ENCODE data around the gene OPN3.

DNA sequence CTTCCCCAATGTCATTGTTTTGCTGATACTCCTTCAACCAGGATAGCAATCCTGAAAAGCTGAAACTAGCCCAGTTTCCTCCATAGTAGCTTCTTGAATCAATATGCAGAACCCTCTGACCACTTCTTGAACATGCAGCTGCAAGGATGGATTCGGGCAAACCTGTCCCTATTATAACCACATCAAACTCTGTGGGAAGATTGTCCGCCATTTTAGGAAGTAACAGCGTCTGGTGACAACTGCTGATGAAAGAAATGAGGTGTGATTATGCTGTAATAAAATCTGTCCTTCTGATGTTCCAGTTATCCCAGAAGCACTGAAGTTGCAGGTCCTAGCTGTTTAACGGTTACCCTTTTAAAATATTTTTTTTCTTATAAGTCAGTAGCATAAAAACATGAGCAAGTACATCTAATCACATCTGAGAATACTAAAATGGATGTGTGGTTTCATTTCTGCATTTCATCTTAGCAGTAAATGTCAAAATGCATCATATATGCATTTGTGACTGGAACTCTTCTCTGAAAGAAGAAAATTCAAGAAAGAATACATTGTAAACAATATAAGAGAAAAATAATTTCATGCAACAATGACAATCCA lies 4.5 kb downstream of the OPN3 start:
- TF ChIP-seq, protein P1, sequence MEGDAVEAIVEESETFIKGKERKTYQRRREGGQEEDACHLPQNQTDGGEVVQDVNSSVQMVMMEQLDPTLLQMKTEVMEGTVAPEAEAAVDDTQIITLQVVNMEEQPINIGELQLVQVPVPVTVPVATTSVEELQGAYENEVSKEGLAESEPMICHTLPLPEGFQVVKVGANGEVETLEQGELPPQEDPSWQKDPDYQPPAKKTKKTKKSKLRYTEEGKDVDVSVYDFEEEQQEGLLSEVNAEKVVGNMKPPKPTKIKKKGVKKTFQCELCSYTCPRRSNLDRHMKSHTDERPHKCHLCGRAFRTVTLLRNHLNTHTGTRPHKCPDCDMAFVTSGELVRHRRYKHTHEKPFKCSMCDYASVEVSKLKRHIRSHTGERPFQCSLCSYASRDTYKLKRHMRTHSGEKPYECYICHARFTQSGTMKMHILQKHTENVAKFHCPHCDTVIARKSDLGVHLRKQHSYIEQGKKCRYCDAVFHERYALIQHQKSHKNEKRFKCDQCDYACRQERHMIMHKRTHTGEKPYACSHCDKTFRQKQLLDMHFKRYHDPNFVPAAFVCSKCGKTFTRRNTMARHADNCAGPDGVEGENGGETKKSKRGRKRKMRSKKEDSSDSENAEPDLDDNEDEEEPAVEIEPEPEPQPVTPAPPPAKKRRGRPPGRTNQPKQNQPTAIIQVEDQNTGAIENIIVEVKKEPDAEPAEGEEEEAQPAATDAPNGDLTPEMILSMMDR (IDR thresholded peaks at IDR 0.05) = no peak
- TF ChIP-seq POLR2A (IDR thresholded peaks at IDR 0.05) = no peak

Data from vagina (tissue), 2 donors.